ENCODE results near the gene PRKD2. TPM values are rescaled to one million over a fixed set of nuclear protein-coding genes. Genes with fewer than 3 reads are reported as not detected.
"Not testable (repeated sequence)": the region's sequence is repeated elsewhere in the genome, so short reads cannot be mapped to it uniquely, and the experiment has no call there.

PRKD2 gene
- total RNA-seq (16.0 and 24.7 TPM in 2 replicates), polyA plus RNA-seq (25.5 and 53.9 TPM in 2 replicates)

GRCh38 chr19:46717034-46717715 is at the start of gene PRKD2:
PRKD2 (minus strand) TSS chr19:46717114; CDS start chr19:46716370, 744 bp downstream.
- Histone ChIP-seq H3K9me3 (ENCODE audit: low read depth) (no peaks in the 10 kb centered on the region), H3K27ac (peak within 1 kb of the TSS; percentile 37), H3K27me3 (no peaks in the 10 kb centered on the region), H3K4me3 (peak within 1 kb of the TSS; percentile 96), H3K4me1 (ENCODE audit: low read depth) (peaks cover 12% of the 10 kb centered on the region), H3K36me3 (peaks cover 13% of the 10 kb centered on the region)
- TF ChIP-seq CTCF (IDR thresholded peaks at IDR 0.05; ENCODE audit: low read depth, low read length) = no peak
- peak; percentile 87 to 89 for DNase-seq (ENCODE audit: low read depth in 1 of 2, low spot score in 1 of 2)

DNA sequence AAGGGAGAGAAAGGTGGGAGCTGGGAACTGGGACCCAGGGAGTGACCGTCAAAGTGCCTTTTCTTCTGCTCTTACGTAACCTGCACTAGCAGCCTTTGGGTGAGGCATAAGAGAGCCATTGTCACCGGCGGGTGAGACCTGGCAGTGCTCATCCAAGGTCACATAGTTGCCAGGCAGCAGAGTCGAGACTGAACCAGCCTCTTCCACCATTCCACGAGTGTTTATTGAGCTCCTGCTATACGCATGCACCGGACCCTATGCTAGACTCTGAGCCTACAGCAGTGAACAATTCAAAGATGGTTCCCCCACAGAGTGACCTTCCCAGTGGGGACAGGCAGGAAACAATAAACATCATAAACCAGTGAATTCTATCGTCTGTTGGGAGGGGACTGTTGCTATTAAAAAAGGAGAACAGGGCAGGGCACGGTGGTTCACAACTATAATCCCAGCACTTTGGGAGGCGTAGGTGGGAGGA is 47.9 kb upstream of the PRKD2 start:
- TF ChIP-seq CTCF (IDR thresholded peaks at IDR 0.05; ENCODE audit: low read depth, low read length) = no peak
- H3K36me3 ChIP-seq = no peaks in the 10 kb centered on the region

DNA sequence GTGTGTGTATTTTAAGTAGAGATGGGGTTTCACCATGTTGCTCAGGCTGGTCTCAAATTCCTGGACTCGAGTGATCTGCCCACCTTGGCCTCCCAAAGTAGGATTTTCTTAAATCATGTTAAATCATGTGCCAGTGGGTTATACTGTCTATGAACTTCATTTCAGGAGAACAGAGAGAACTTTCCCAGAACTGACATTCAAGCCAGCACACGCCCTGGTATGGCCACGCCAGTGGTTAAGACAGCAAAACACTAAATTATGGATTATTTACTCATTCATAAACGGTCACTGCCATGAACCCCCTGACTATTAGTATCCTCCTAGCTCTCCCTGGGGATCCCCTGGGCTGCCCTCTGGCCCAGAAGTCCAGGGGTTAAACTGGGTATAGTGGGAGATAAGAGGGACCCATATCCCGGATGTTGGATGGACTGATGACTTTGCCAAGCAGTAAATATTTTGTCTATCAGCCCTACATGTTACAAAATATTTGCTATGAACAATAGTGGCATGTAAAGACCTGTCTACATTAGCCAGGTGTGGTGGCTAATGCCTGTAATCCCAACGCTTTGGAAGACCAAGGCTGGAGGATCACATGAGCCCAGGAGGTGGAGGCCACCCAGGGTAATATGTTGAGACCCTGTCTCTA is 45.5 kb upstream of the PRKD2 start:
- Histone ChIP-seq H3K36me3 (no peaks in the 10 kb centered on the region), H3K4me1 (ENCODE audit: low read depth) (no peaks in the 10 kb centered on the region), H3K4me3 (no peak overlapping the region), H3K27me3 (no peaks in the 10 kb centered on the region), H3K9me3 (ENCODE audit: low read depth) (no peaks in the 10 kb centered on the region), H3K27ac (no peak overlapping the region)
- no peak for TF ChIP-seq CTCF (IDR thresholded peaks at IDR 0.05; ENCODE audit: low read depth, low read length)
- no peak for DNase-seq (ENCODE audit: low read depth in 1 of 2, low spot score in 1 of 2)

More for the DNA sequence above, 47.9 kb upstream of the PRKD2 start:
- no peaks in the 10 kb centered on the region for H3K27me3 ChIP-seq
- H3K27ac ChIP-seq = no peak overlapping the region
- no peak for DNase-seq (ENCODE audit: low read depth in 1 of 2, low spot score in 1 of 2)
- no peak overlapping the region for H3K4me3 ChIP-seq
- no peaks in the 10 kb centered on the region for H3K9me3 ChIP-seq (ENCODE audit: low read depth)
- peaks cover 8% of the 10 kb centered on the region for H3K4me1 ChIP-seq (ENCODE audit: low read depth)

DNA sequence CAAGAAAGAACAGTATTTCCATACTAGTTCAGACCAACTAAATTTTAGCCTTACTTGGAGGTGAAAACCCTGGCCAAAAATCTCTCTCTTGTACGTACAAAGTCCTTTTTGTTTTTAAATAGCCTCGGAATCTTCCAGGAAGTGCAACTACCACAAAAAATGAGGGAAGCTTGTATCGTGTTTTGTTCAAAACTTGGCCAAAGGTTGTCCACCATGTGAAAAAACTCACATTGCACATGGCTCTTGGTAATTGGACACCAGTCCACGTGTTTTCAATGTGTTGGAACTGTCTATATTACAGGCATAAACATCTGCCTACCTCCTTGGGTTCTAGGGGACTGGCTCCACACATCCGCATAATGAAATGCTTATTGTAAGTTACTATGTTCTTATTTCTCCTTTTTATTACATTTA is 44.5 kb upstream of the PRKD2 start:
- peak in 1 of 2 donors; percentile 81 for DNase-seq (ENCODE audit: low read depth in 1 of 2, low spot score in 1 of 2)
- Histone ChIP-seq H3K4me3 (no peak overlapping the region), H3K4me1 (ENCODE audit: low read depth) (no peaks in the 10 kb centered on the region), H3K27ac (no peak overlapping the region), H3K9me3 (ENCODE audit: low read depth) (no peaks in the 10 kb centered on the region), H3K36me3 (no peaks in the 10 kb centered on the region), H3K27me3 (no peaks in the 10 kb centered on the region)
- TF ChIP-seq CTCF (IDR thresholded peaks at IDR 0.05; ENCODE audit: low read depth, low read length) = no peak

DNA sequence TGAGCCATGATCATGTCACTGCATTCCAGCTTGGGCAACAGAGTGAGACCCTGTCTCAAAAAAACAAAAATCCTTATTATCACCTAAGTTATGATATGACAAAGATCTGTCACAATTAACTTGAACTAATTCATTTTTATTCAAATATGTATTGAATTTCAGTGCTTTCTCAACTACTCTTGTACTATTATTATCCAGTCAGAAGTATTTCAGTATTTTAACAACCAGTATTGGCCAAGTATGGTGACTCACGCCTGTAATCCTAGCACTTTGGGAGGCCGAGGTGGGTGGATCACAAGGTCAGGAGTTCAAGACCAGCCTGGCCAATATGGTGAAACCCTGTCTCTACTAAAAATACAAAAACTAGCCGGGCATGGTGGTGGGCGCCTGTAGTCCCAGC is 44.0 kb upstream of the PRKD2 start:
- H3K4me1 ChIP-seq (ENCODE audit: low read depth); H3K4me3 ChIP-seq; H3K27ac ChIP-seq; H3K27me3 ChIP-seq; H3K36me3 ChIP-seq; H3K9me3 ChIP-seq (ENCODE audit: low read depth): not testable (repeated sequence)
- DNase-seq (ENCODE audit: low read depth in 1 of 2, low spot score in 1 of 2) = peak in 1 of 2 donors; percentile 38

- no peak for TF ChIP-seq CTCF (IDR thresholded peaks at IDR 0.05; ENCODE audit: low read depth, low read length)
- Histone ChIP-seq H3K4me3 (no peak overlapping the region), H3K4me1 (ENCODE audit: low read depth) (no peaks in the 10 kb centered on the region), H3K27me3 (no peaks in the 10 kb centered on the region), H3K9me3 (ENCODE audit: low read depth) (no peaks in the 10 kb centered on the region), H3K36me3 (peaks cover 2% of the 10 kb centered on the region), H3K27ac (no peak overlapping the region)
- DNase-seq (ENCODE audit: low read depth in 1 of 2, low spot score in 1 of 2) = no peak
These were observed 43.4 kb upstream of the PRKD2 start for GRCh38 chr19:46760363-46760762.
